GM12891 (cell line): Measurements from ENCODE around the gene NKTR.
A peak's percentile ranks its signal among the peaks of the same experiment; 100 is the strongest.

Experiments used
- DNase-seq: peaks from one replicate; pipeline ENCODE4 v3.0.0; 2011; ENCODE audit warnings: low spot score; ENCODE audit not compliant: insufficient read length
- FAIRE-seq: peaks from 2 replicates; lab custom pipeline; 2011; peaks lifted over from hg19 to GRCh38; lab: Jason Lieb, UNC
- PAX5 ChIP-seq: IDR thresholded peaks from 2 replicates; pipeline ENCODE4 v1.6.1; 2011; ENCODE audit warnings: low read length, moderate library complexity, mild to moderate bottlenecking; ENCODE audit not compliant: insufficient read depth, severe bottlenecking
- POLR2A ChIP-seq: IDR thresholded peaks from 2 replicates; pipeline ENCODE4 v1.6.1; 2011; ENCODE audit warnings: low read depth, low read length, control low read depth
- POLR2AphosphoS5 ChIP-seq: IDR thresholded peaks from 2 replicates; pipeline ENCODE4 v1.6.1; 2011; ENCODE audit warnings: low read depth, low read length, control low read depth
- POU2F2 ChIP-seq: IDR thresholded peaks from 2 replicates; pipeline ENCODE4 v1.6.1; 2011; ENCODE audit warnings: low read depth, mild to moderate bottlenecking, control low read depth, low read length, moderate library complexity
- SPI1 ChIP-seq: IDR thresholded peaks from 2 replicates; pipeline ENCODE4 v1.6.1; 2011; ENCODE audit warnings: low read depth, low read length, control low read depth
- TAF1 ChIP-seq: IDR thresholded peaks from 2 replicates; pipeline ENCODE4 v1.6.1; 2011; ENCODE audit warnings: low read depth, low read length, control low read depth

NKTR gene

DNA sequence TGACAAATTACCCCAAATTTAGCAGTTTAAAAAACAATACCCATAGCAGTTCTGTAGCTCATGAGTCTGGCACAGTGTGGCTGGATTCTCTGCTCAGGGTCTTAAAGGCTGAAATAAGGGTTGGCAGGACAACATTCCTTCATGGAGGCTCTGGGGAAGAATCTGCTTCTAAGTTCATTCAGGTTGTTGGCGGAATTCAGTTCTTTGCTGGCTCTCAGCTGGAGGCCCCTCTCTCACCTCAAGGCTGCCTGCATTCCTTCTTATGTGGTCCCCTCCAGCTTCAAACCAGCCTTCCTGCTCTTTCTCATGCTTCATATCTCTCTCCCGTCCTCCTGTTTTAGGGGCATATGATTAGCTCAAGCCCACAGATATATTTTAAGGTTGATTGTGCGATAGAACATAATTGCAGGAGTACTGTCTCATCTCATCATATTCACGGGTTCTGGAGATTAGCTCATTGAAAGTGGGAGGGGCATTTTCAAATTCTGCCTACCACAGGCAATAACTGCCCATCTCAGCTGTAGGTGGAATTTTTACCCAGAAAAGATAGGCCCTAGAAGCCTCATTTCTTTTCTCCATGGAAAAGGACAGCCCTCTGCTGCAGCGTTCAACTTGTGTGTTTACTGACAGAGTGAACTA, 47.5 kb downstream of the NKTR start:
- TF ChIP-seq PAX5 (no peak), POLR2AphosphoS5 (no peak), SPI1 (no peak), POU2F2 (no peak), POLR2A (no peak), TAF1 (no peak)
- no peak for DNase-seq
- FAIRE-seq: no peak

- DNase-seq (no peak), FAIRE-seq (no peak)
- no peak for TF ChIP-seq SPI1
- TF ChIP-seq POLR2A: no peak
- no peak for TF ChIP-seq POU2F2
- no peak for TF ChIP-seq TAF1
- no peak for TF ChIP-seq PAX5
- TF ChIP-seq POLR2AphosphoS5: no peak
Measured at GRCh38 chr3:42649006-42649405, 48.5 kb downstream of the NKTR start.

DNA sequence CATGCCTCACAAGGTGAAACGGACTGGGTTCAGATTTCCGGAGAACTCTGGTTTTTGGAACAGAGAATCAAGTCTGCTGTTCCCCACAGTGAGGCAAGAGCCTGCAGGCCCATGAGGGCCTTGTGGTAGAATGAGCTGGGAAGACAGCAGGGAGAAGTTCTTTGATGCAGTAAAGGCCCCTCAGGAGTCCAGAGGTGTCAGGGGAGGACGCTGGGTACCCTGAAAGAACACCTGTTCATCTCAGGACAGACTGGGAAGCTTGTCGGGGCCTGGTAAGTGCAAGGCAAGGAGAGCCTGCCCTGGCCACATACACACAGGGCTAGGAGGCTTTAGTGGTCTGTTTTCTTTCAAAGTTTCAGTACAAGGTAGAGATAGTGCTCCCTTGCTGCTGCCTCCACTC, 49.3 kb downstream of the NKTR start:
- FAIRE-seq (no peak), DNase-seq (no peak)
- TF ChIP-seq POLR2A (no peak; the same call in 1 of the 2 replicates), PAX5 (no peak), POU2F2 (no peak), SPI1 (no peak), POLR2AphosphoS5 (no peak), TAF1 (no peak)

- DNase-seq (no peak), FAIRE-seq (no peak)
- no peak for TF ChIP-seq POLR2A
- TF ChIP-seq POLR2AphosphoS5: no peak
- no peak for TF ChIP-seq PAX5
- TF ChIP-seq TAF1: no peak
- TF ChIP-seq POU2F2: no peak
- TF ChIP-seq SPI1: no peak
Measured at GRCh38 chr3:42651248-42652091, 51.0 kb downstream of the NKTR start.

- FAIRE-seq (peak; percentile 38), DNase-seq (no peak)
- TF ChIP-seq POU2F2: no peak
- TF ChIP-seq TAF1: no peak
- no peak for TF ChIP-seq POLR2AphosphoS5
- TF ChIP-seq PAX5: no peak
- no peak for TF ChIP-seq SPI1
- no peak for TF ChIP-seq POLR2A
Measured at GRCh38 chr3:42652251-42652610, 51.7 kb downstream of the NKTR start.

- no peak for TF ChIP-seq TAF1
- TF ChIP-seq SPI1: peak; percentile 79
- FAIRE-seq (peak; percentile 81), DNase-seq (peak; percentile 30)
Measured at GRCh38 chr3:42652611-42653302, 52.3 kb downstream of the NKTR start.

DNA sequence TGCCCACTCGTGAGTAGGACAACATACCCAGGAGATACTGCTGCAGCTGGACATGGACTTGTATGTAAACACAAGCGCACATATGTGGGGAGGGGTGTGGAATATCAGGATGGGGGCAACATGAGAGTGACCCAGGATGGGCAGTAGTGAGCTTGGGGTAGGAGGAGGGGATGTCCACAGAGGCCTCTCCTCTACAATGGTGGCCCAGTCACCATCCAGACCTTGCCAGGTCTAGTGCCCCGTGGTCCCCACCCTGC, 52.7 kb downstream of the NKTR start:
- FAIRE-seq (peak; percentile 35), DNase-seq (no peak)
- TF ChIP-seq PAX5: no peak
- no peak for TF ChIP-seq TAF1
- no peak for TF ChIP-seq POU2F2
- no peak for TF ChIP-seq SPI1

DNA sequence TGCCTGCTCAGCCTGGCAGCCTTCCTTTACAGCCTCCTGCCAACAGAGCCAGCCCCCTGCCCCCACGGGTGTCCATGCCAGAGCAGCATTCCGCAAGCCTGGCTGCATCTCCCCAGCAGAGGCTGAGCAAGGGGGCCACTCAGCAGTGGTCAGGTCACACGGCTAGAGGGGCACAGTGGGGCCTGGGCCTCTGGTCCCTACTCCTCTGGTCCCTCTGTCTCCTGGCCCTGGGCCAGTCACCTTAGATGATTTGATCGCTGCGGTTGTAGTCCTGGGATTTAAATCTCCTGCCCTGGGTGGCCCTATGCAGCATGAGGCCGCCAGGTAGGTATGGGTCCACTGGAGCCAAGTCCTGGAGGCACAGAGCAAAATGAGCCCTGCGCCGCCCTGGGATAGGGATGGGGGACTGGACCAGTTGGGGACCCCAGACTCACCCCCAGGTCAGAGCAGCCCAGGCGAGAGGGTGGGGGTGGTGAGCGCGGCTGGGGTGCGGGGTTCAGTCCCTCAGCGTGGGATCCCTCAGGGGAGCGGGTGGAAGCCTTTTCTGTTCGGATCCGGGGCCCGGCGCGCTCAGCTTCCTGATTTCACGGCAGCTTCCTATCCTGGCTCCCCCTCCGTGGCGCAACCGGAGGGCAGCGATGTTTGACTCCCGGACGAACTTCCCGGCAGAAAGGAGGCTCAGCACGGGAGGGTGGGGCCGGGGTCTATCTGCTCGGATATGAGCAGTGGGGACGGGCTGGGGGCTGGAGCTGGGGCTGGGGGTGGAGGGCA, 53.3 kb downstream of the NKTR start, which contains the start of gene ZBTB47:
Gene ZBTB47 (plus strand): TSS at position 138 of the 771 bp plus-strand sequence. CDS start 4,659 bp downstream, outside the sequence.
- no peak for FAIRE-seq
- DNase-seq: peak; percentile 29
- TF ChIP-seq POLR2AphosphoS5: no peak
- no peak for TF ChIP-seq PAX5
- no peak for TF ChIP-seq POLR2A
- no peak for TF ChIP-seq SPI1
- TF ChIP-seq POU2F2: no peak
- TF ChIP-seq TAF1: no peak

- FAIRE-seq (no peak), DNase-seq (peak; percentile 48)
- no peak for TF ChIP-seq POLR2A
- no peak for TF ChIP-seq TAF1
- no peak for TF ChIP-seq SPI1
- TF ChIP-seq POLR2AphosphoS5: no peak
- no peak for TF ChIP-seq POU2F2
- TF ChIP-seq PAX5: no peak
Measured at GRCh38 chr3:42654331-42655201, 54.1 kb downstream of the NKTR start.
